ENCODE results near the gene PPARA. TPM values are rescaled to one million over a fixed set of nuclear protein-coding genes. Genes with fewer than 3 reads are reported as not detected.

The PPARA gene
- total and polyA plus RNA-seq, 4 donors, result 11.9 to 18.6 (median 12.5) TPM

- Histone ChIP-seq H3K27me3 (ENCODE audit: control insufficient read depth, insufficient read depth, low read length) (no peaks in the 10 kb centered on the region), H3K4me3 (ENCODE audit: low read depth, low read length) (no peak overlapping the region), H3K27ac (ENCODE audit: low read depth, low read length) (no peak overlapping the region), H3K4me1 (ENCODE audit: control insufficient read depth, insufficient read depth, low read length) (no peaks in the 10 kb centered on the region), H3K9me3 (ENCODE audit: control insufficient read depth, insufficient read depth, low read length) (no peaks in the 10 kb centered on the region), H3K36me3 (ENCODE audit: control insufficient read depth, insufficient read depth, low read length) (peaks cover 91% of the 10 kb centered on the region)
- 100% methylated on average over 3 of the region's 3 CpGs for WGBS (ENCODE audit: insufficient coverage)
- no peak for DNase-seq (ENCODE audit: low read depth in 4 of 6, low spot score in 6 of 6)
These were observed 135.7 kb downstream of the PPARA start for GRCh38 chr22:46286006-46286405.

- 96% methylated on average over 15 of the region's 15 CpGs for WGBS (ENCODE audit: insufficient coverage)
- Histone ChIP-seq H3K4me1 (ENCODE audit: control insufficient read depth, insufficient read depth, low read length) (no peaks in the 10 kb centered on the region), H3K4me3 (ENCODE audit: low read depth, low read length) (no peak overlapping the region), H3K27ac (ENCODE audit: low read depth, low read length) (no peak overlapping the region), H3K36me3 (ENCODE audit: control insufficient read depth, insufficient read depth, low read length) (peaks cover 91% of the 10 kb centered on the region), H3K9me3 (ENCODE audit: control insufficient read depth, insufficient read depth, low read length) (no peaks in the 10 kb centered on the region), H3K27me3 (ENCODE audit: control insufficient read depth, insufficient read depth, low read length) (no peaks in the 10 kb centered on the region)
- no peak for DNase-seq (ENCODE audit: low read depth in 4 of 6, low spot score in 6 of 6)
These were observed 136.9 kb downstream of the PPARA start for GRCh38 chr22:46286941-46287872.

DNA sequence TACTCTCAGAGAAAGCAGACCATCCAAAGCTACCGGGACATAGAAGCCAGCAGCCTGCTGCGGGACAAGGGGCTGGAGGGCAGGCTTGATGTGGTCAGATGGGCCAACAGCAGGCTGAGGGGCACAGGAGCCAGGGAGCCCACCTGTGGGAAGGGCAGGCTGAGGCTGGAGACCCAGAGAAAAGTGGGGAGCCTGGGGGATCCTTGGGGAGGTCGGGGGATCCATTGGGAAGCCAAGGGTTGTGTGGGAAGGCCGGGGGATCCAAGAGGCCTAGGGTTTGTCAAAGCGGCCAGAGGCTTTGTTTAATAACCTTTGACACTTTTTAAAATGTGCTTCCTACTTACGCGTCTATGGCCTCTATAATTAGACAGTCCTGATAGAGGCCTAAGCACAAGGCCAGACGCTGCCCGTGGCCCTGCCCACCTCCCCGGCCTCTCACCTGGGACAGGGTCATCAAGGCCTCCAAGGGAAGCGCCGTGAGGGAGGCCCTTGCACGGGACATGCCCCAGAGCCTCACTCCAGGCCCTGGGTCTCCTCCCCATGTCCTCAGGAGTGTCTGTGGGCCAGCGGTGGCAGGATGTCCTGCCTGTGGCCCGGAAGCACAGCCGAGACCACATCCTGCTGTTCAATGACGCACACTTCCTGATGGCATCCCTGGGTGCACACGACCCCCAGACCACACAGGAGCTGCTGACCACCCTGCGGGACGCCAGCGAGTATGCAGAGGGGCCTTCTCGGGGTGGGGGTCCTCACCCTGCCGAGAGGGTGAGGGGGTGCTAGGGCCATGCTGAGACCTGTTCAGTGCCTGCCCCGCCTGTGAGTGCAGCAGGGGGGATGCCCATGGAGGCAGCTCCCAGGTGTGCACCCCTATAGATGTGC lies 137.8 kb downstream of the PPARA start:
- Histone ChIP-seq H3K4me3 (ENCODE audit: low read depth, low read length) (no peak overlapping the region), H3K27me3 (ENCODE audit: control insufficient read depth, insufficient read depth, low read length) (no peaks in the 10 kb centered on the region), H3K9me3 (ENCODE audit: control insufficient read depth, insufficient read depth, low read length) (no peaks in the 10 kb centered on the region), H3K4me1 (ENCODE audit: control insufficient read depth, insufficient read depth, low read length) (no peaks in the 10 kb centered on the region), H3K27ac (ENCODE audit: low read depth, low read length) (no peak overlapping the region), H3K36me3 (ENCODE audit: control insufficient read depth, insufficient read depth, low read length) (peaks cover 91% of the 10 kb centered on the region)
- no peak for DNase-seq (ENCODE audit: low read depth in 4 of 6, low spot score in 6 of 6)
- 85% methylated on average over 24 of the region's 24 CpGs for WGBS (ENCODE audit: insufficient coverage)

- WGBS (ENCODE audit: insufficient coverage), result 86% methylated on average over 7 of the region's 7 CpGs
- Histone ChIP-seq H3K27ac (ENCODE audit: low read depth, low read length) (no peak overlapping the region), H3K4me3 (ENCODE audit: low read depth, low read length) (no peak overlapping the region), H3K9me3 (ENCODE audit: control insufficient read depth, insufficient read depth, low read length) (no peaks in the 10 kb centered on the region), H3K36me3 (ENCODE audit: control insufficient read depth, insufficient read depth, low read length) (peaks cover 94% of the 10 kb centered on the region), H3K4me1 (ENCODE audit: control insufficient read depth, insufficient read depth, low read length) (no peaks in the 10 kb centered on the region), H3K27me3 (ENCODE audit: control insufficient read depth, insufficient read depth, low read length) (no peaks in the 10 kb centered on the region)
- DNase-seq (ENCODE audit: low read depth in 4 of 6, low spot score in 6 of 6), result no peak
These were observed 138.5 kb downstream of the PPARA start for GRCh38 chr22:46288846-46289243.

GRCh38 chr22:46289244-46289891 lies 139.0 kb downstream of the PPARA start:
- DNase-seq (ENCODE audit: low read depth in 4 of 6, low spot score in 6 of 6), result no peak
- Histone ChIP-seq H3K27me3 (ENCODE audit: control insufficient read depth, insufficient read depth, low read length) (no peaks in the 10 kb centered on the region), H3K9me3 (ENCODE audit: control insufficient read depth, insufficient read depth, low read length) (no peaks in the 10 kb centered on the region), H3K36me3 (ENCODE audit: control insufficient read depth, insufficient read depth, low read length) (peaks cover 93% of the 10 kb centered on the region), H3K4me1 (ENCODE audit: control insufficient read depth, insufficient read depth, low read length) (no peaks in the 10 kb centered on the region), H3K27ac (ENCODE audit: low read depth, low read length) (no peak overlapping the region), H3K4me3 (ENCODE audit: low read depth, low read length) (no peak overlapping the region)
- 94% methylated on average over 33 of the region's 33 CpGs for WGBS (ENCODE audit: insufficient coverage)

GRCh38 chr22:46290121-46290842 lies 140.0 kb downstream of the PPARA start:
- Histone ChIP-seq H3K27ac (ENCODE audit: low read depth, low read length) (no peak overlapping the region), H3K4me3 (ENCODE audit: low read depth, low read length) (no peak overlapping the region), H3K9me3 (ENCODE audit: control insufficient read depth, insufficient read depth, low read length) (no peaks in the 10 kb centered on the region), H3K36me3 (ENCODE audit: control insufficient read depth, insufficient read depth, low read length) (peaks cover 86% of the 10 kb centered on the region), H3K27me3 (ENCODE audit: control insufficient read depth, insufficient read depth, low read length) (no peaks in the 10 kb centered on the region), H3K4me1 (ENCODE audit: control insufficient read depth, insufficient read depth, low read length) (peaks cover 3% of the 10 kb centered on the region)
- 94% methylated on average over 16 of the region's 17 CpGs for WGBS (ENCODE audit: insufficient coverage)
- DNase-seq (ENCODE audit: low read depth in 4 of 6, low spot score in 6 of 6), result no peak

DNA sequence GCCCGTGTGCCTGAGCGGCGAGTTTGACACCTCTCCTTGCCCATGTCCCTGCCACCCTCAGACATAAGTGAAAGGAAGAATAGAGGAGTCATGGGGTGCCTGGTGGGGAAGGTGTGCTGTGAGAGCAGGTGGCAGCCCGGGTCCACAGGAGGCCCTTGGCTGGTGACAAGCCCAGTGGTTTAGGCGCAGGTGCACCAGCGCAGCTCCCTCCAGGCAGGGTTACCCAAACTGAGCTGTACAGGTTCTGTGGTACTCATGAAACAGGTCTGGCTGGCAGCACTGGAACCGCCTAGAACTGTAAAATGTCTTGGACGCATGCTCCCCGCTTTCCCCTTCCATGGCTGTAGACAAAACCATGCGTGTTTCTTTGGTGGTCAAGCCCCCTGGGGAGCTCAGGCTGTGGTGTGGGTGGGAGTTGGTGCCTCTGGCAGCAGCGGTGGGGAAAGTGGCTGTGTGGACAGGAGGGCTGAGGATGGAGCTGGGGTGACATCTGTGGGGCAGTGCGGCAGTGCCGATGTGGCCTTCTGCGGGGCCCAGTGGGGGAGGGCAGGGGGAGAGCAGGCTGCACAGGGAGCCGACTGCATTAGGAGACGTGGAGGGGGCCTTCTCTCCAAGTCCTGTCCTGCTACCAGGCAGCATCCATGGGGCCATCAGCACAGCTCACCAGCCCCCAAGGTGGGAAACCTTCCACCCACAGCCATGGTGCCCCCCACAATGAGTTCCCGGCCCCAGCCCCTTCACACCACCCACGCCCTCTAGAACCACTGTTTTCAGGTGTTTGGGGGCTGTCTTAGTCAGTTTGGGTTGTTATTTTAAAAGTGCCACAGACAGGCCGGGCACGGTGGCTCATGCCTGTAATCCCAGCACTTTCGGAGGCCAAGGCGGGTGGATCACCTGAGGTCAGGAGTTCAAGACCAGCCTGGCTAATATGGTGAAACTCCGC lies 140.8 kb downstream of the PPARA start:
- no peaks in the 10 kb centered on the region for H3K9me3 ChIP-seq (ENCODE audit: control insufficient read depth, insufficient read depth, low read length)
- peaks cover 79% of the 10 kb centered on the region for H3K36me3 ChIP-seq (ENCODE audit: control insufficient read depth, insufficient read depth, low read length)
- H3K4me1 ChIP-seq (ENCODE audit: control insufficient read depth, insufficient read depth, low read length), result peaks cover 11% of the 10 kb centered on the region
- DNase-seq (ENCODE audit: low read depth in 4 of 6, low spot score in 6 of 6), result no peak
- H3K27me3 ChIP-seq (ENCODE audit: control insufficient read depth, insufficient read depth, low read length), result no peaks in the 10 kb centered on the region
- WGBS (ENCODE audit: insufficient coverage), result 93% methylated on average over 16 of the region's 23 CpGs
- no peak overlapping the region for H3K4me3 ChIP-seq (ENCODE audit: low read depth, low read length)
- no peak overlapping the region for H3K27ac ChIP-seq (ENCODE audit: low read depth, low read length)

GRCh38 chr22:46292173-46292572 lies 141.8 kb downstream of the PPARA start:
- no peak overlapping the region for H3K4me3 ChIP-seq (ENCODE audit: low read depth, low read length)
- whole genome bisulfite sequencing (ENCODE audit: insufficient coverage), result 92% methylated on average over 3 of the region's 3 CpGs
- no peaks in the 10 kb centered on the region for H3K9me3 ChIP-seq (ENCODE audit: control insufficient read depth, insufficient read depth, low read length)
- H3K27ac ChIP-seq (ENCODE audit: low read depth, low read length), result no peak overlapping the region
- H3K27me3 ChIP-seq (ENCODE audit: control insufficient read depth, insufficient read depth, low read length), result no peaks in the 10 kb centered on the region
- no peak for DNase-seq (ENCODE audit: low read depth in 4 of 6, low spot score in 6 of 6)
- H3K4me1 ChIP-seq (ENCODE audit: control insufficient read depth, insufficient read depth, low read length), result peaks cover 18% of the 10 kb centered on the region
- H3K36me3 ChIP-seq (ENCODE audit: control insufficient read depth, insufficient read depth, low read length), result peaks cover 71% of the 10 kb centered on the region

Data from spinal cord (tissue), 10 donors.